Fibroblast of pulmonary artery (primary cell): ENCODE data around the gene CNTFR.

Experiments
- DNase-seq: peaks from one replicate; pipeline ENCODE4 v3.0.0-alpha.2; 2010; ENCODE audit warnings: low read depth
- H3K4me3 ChIP-seq: replicated peaks from 2 replicates; pipeline ENCODE4 v1.5.1; 2011; ENCODE audit warnings: low read depth, mild to moderate bottlenecking, control low read depth, low read length, moderate library complexity
- CTCF ChIP-seq: IDR thresholded peaks from 2 replicates; pipeline ENCODE4 v1.5.1; 2011; ENCODE audit warnings: mild to moderate bottlenecking, control low read depth, low read length, inconsistent platforms; ENCODE audit errors: missing control alignments

CNTFR gene

DNA sequence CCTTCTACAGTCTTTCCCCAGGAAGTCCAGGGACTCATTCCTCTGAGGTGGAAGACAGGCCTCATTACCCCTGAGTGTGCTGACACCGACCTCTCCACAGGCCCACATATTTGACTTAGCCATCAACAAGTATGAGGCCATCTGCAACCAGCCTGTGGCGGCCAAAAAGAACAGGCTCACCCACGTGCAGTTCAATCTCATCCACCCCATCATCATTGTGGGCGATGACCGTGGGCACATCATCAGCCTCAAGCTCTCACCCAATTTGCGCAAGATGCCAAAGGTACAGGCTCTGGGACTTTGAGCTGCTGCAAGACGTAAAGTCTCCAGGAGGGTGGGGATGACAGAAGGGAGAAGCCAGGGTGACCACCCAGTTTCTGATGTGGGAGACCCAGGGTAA lies 72.3 kb downstream of the CNTFR start:
- H3K4me3 ChIP-seq: no peak overlapping the region
- TF ChIP-seq CTCF: no peak
- no peak for DNase-seq

GRCh38 chr9:34515959-34516358 lies 73.6 kb downstream of the CNTFR start:
- H3K4me3 ChIP-seq: no peak overlapping the region
- TF ChIP-seq CTCF: no peak
- DNase-seq: no peak

DNA sequence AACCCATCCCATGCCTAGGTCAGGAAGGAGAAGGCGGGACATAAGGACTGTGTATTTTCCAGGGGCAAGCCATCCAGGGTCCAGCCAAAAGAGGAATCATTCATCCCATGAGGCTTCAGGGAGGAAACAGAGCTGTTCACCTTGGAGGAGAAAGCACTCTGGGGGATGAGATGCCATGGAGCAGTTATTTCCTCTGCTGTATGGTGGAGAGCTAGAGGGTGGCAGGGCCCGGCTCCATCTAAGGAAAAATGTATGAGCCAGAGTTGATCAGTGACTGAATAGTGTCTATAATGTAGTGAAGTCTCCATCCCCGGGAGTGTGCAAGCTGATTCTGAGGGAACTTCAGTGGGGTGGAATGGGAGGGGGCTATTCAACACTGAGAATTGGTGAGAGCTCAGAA lies 74.7 kb downstream of the CNTFR start:
- H3K4me3 ChIP-seq: no peak overlapping the region
- no peak for TF ChIP-seq CTCF
- no peak for DNase-seq

GRCh38 chr9:34514401-34514800 lies 75.1 kb downstream of the CNTFR start:
- DNase-seq: no peak
- TF ChIP-seq CTCF: no peak
- H3K4me3 ChIP-seq: no peak overlapping the region

- peak; percentile 8 for DNase-seq
- TF ChIP-seq CTCF: no peak
- no peak overlapping the region for H3K4me3 ChIP-seq
These were observed 75.8 kb downstream of the CNTFR start for GRCh38 chr9:34513567-34514214.

DNA sequence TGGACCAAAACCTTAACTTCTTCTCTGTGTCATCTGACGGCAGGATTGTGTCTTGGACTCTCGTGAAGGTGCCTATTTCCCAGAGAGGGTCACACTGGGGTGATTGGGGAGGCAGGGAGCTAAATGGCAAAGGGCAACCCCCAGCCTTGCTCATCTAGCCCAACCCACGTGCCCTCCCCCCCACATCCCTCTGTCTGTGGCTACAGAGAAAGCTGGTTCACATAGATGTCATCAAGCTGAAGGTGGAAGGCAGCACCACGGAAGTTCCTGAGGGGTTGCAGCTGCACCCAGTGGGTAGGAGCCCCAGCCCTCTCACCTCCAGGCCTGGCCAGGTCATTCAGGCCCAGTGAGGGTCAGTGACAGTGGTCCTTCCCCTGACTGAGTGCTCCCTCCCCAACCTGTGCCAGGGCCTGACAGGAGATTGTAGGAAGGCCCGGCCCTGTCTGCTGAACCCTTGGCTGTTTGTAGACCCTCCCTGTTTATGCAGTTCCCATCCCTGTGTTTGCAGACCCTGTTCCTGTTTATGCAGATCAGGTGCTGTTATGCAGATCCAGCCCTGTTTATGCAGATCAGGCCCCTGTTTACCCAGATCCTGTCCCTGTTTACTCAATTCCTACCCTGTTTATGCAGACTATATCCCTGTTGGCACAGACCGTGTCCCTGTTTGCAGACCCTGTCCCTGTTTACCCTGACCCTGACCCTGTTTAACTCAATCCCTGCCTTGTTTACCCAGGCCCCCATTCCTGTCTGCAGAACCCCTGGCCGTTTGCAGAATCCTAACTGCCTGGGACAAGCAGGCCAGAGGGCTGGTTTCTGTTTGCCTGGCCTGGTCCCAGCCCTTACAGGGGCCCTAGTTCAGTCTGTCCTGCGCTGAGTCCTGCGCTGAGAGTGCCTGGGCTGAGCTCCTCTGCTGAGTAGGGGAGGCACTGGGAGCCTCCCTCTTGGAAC lies 77.1 kb downstream of the CNTFR start:
- H3K4me3 ChIP-seq: no peak overlapping the region
- TF ChIP-seq CTCF: no peak
- no peak for DNase-seq
